ENCODE data around the gene NEK11. TPM values are rescaled to one million over a fixed set of nuclear protein-coding genes. Genes with fewer than 3 reads are reported as not detected.

Gene NEK11
- total and polyA plus RNA-seq, 2 experiments from 2014 or later = 1.7 to 2.0 TPM

DNA sequence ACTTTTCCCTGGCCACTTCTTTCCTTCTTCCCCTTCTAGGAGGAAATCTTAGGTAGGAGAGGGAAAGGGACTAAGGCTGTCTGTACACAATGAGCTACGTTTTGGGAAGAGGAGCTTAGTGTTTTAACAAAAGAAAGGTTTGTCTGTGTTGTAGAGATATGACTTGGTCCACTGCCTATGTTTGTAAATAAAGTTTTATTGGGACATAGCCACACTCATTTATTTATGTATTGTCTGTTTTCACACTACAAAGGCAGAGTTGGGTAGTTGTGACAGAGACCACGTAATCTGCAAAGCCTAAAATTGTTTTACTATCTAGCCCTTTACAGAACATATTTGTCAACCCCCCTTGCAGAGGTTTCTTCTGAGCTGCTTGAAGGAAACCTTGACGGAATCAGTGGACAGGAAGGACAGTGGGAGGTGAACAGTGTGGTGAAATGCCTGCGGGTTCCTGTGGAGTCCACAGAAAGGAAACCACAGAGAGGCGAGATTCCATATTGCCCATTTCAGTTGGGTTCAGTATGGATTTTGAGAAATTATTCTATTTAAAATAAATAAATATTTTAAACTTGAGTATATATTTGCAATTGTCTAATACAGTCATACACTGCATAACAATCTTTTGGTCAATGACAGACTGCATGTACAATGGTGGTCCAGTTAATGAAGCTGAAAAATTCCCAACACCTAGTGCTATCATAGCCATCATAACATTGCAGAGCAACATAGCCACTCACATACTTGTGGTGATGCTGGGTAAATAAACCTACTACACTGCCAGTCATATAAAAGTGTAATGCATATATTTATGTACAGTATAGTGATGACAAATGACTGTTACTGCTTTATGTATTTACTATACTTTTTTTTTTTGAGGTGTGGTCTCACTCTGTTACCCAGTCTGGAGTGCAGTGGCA, 197.0 kb downstream of the NEK11 start:
- TF ChIP-seq CTCF (IDR thresholded peaks at IDR 0.05; ENCODE audit: low read depth, low read length) = no peak
- no peaks in the 10 kb centered on the region for H3K27me3 ChIP-seq
- peak in 1 of 2 donors; percentile 54 for DNase-seq (ENCODE audit: low read depth in 1 of 2, low spot score in 1 of 2)
- no peaks in the 10 kb centered on the region for H3K36me3 ChIP-seq
- no peak overlapping the region for H3K27ac ChIP-seq
- H3K4me1 ChIP-seq (ENCODE audit: low read depth) = no peaks in the 10 kb centered on the region
- H3K4me3 ChIP-seq = no peak overlapping the region
- no peaks in the 10 kb centered on the region for H3K9me3 ChIP-seq (ENCODE audit: low read depth)

DNA sequence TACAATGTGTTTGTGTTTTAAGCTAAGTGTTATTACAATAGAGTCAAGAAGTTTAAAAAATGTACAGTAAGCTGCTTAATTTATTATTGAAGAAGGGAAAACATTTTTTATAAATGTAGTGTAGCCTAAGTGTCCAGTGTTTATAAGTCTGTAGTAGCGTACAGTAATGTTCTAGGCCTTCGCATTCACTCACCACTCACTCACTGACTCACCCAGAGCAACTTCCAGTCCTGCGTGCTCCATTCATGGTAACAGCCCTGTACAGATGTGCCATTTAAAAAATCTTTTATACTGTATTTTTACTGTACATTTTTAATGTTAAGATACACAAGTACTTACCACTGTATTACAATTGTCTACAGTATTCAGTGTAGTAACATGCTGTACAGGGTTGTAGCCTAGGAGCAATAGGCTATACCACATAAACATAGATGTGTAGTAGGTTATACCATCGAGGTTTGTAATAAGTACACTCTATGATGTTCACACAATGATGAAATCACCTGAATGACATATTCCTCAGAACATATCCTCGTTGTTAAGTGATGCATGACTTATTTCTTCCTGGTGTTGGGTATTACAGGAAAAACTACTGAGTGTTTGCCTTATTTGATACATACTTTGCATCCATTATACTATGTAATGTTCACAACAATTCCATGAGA, 198.3 kb downstream of the NEK11 start:
- DNase-seq (ENCODE audit: low read depth in 1 of 2, low spot score in 1 of 2) = no peak
- H3K9me3 ChIP-seq (ENCODE audit: low read depth) = no peaks in the 10 kb centered on the region
- no peaks in the 10 kb centered on the region for H3K36me3 ChIP-seq
- no peak overlapping the region for H3K4me3 ChIP-seq
- no peak overlapping the region for H3K27ac ChIP-seq
- TF ChIP-seq CTCF (IDR thresholded peaks at IDR 0.05; ENCODE audit: low read depth, low read length) = no peak
- no peaks in the 10 kb centered on the region for H3K4me1 ChIP-seq (ENCODE audit: low read depth)
- H3K27me3 ChIP-seq = no peaks in the 10 kb centered on the region

DNA sequence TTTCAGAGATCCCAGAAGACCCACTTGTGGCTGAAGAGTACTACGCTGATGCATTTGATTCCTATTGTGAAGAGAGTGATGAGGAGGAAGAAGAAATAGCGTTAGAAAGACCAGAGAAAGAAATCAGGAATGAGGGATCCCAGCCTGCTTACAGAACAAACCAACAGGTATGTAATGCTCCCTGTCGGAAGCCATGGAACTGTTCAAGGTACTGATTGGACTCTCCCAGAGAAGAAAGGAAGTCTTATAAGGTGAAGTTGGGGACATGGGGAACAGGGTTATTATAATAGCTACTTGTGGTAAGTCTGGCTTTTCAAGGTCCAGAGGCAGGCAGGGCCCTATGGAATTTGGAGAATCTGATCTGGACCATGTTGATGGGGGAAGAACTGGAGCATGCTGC, 201.8 kb downstream of the NEK11 start:
- Histone ChIP-seq H3K27me3 (no peaks in the 10 kb centered on the region), H3K27ac (no peak overlapping the region), H3K9me3 (ENCODE audit: low read depth) (no peaks in the 10 kb centered on the region), H3K4me3 (no peak overlapping the region), H3K36me3 (no peaks in the 10 kb centered on the region), H3K4me1 (ENCODE audit: low read depth) (no peaks in the 10 kb centered on the region)
- no peak for TF ChIP-seq CTCF (IDR thresholded peaks at IDR 0.05; ENCODE audit: low read depth, low read length)
- DNase-seq (ENCODE audit: low read depth in 1 of 2, low spot score in 1 of 2) = peak in 1 of 2 donors; percentile 36

- Histone ChIP-seq H3K4me1 (ENCODE audit: low read depth) (no peaks in the 10 kb centered on the region), H3K27me3 (no peaks in the 10 kb centered on the region), H3K36me3 (no peaks in the 10 kb centered on the region), H3K4me3 (no peak overlapping the region), H3K27ac (no peak overlapping the region), H3K9me3 (ENCODE audit: low read depth) (no peaks in the 10 kb centered on the region)
- no peak for DNase-seq (ENCODE audit: low read depth in 1 of 2, low spot score in 1 of 2)
- TF ChIP-seq CTCF (IDR thresholded peaks at IDR 0.05; ENCODE audit: low read depth, low read length) = no peak
These were observed 205.2 kb downstream of the NEK11 start for GRCh38 chr3:131231710-131232389.

GRCh38 chr3:131232711-131233267, 206.1 kb downstream of the NEK11 start:
- no peak overlapping the region for H3K4me3 ChIP-seq
- no peaks in the 10 kb centered on the region for H3K4me1 ChIP-seq (ENCODE audit: low read depth)
- H3K27ac ChIP-seq = no peak overlapping the region
- no peaks in the 10 kb centered on the region for H3K36me3 ChIP-seq
- DNase-seq (ENCODE audit: low read depth in 1 of 2, low spot score in 1 of 2) = no peak
- no peaks in the 10 kb centered on the region for H3K9me3 ChIP-seq (ENCODE audit: low read depth)
- TF ChIP-seq CTCF (IDR thresholded peaks at IDR 0.05; ENCODE audit: low read depth, low read length) = no peak
- no peaks in the 10 kb centered on the region for H3K27me3 ChIP-seq
